Measurements from ENCODE around the gene SLC26A11.

DNA sequence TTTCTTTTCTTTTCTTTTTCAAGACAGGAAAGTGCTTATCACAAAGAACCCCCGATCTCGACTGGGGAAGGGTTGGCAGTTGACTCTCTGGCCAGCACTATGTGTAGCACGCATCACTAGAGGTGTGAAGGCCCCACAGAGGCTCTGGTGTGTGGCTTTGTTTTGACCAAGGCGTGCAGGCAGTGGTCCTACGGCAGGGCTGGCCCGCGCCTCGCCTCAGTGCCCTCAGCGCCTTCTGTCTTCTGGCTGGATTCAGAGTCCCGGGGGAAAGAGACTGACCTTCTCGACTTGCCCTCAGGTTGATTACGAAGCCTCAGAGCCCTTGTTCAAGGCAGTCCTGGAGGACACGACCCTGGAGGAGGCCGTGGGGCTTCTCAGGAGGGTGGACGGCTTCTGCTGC lies 18.8 kb upstream of the SLC26A11 start:
- TF ChIP-seq, protein P1, sequence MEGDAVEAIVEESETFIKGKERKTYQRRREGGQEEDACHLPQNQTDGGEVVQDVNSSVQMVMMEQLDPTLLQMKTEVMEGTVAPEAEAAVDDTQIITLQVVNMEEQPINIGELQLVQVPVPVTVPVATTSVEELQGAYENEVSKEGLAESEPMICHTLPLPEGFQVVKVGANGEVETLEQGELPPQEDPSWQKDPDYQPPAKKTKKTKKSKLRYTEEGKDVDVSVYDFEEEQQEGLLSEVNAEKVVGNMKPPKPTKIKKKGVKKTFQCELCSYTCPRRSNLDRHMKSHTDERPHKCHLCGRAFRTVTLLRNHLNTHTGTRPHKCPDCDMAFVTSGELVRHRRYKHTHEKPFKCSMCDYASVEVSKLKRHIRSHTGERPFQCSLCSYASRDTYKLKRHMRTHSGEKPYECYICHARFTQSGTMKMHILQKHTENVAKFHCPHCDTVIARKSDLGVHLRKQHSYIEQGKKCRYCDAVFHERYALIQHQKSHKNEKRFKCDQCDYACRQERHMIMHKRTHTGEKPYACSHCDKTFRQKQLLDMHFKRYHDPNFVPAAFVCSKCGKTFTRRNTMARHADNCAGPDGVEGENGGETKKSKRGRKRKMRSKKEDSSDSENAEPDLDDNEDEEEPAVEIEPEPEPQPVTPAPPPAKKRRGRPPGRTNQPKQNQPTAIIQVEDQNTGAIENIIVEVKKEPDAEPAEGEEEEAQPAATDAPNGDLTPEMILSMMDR (IDR thresholded peaks at IDR 0.05 in 4 of 5, conservative IDR thresholded peaks at IDR 0.05 in 1 of 5) = no peak
- no peak for TF ChIP-seq POLR2A (IDR thresholded peaks at IDR 0.05)

Measured in gastrocnemius medialis (tissue), 4 donors.